Spleen (tissue), 11 donors: ENCODE results near the gene PDE6H. TPM values are rescaled to one million over a fixed set of nuclear protein-coding genes. Genes with fewer than 3 reads are reported as not detected.

ENCODE experiments used
- DNase-seq: peaks from one replicate; pipeline ENCODE4 v3.0.0-alpha.2; 2020
- H3K27ac ChIP-seq, 8 donors: fragments of 200-600 bp; sonication (generic) in 7 of 8; 1 replicate in 4 of 8; 2 replicates in 4 of 8; pipeline versions ENCODE4 v1.5.0 to v1.8.0; 2016 to 2021; ENCODE audit warnings: inconsistent platforms in 4 of 8, mild to moderate bottlenecking in 4 of 8, moderate library complexity in 1 of 8
- H3K27me3 ChIP-seq, 7 donors: fragments of 200-600 bp; sonication (generic) in 6 of 7; replicated peaks in 1 of 7; 1 replicate in 4 of 7; 2 replicates in 3 of 7; pipeline versions ENCODE4 v1.5.0 to v1.8.0; 2016 to 2021; ENCODE audit warnings: inconsistent platforms in 3 of 7, mild to moderate bottlenecking in 1 of 7
- H3K36me3 ChIP-seq, 6 donors: fragments of 200-600 bp; sonication (generic) in 5 of 6; 1 replicate in 4 of 6; 2 replicates in 2 of 6; pipeline versions ENCODE4 v1.5.0 to v1.8.0; 2016 to 2021; ENCODE audit warnings: inconsistent platforms in 2 of 6
- H3K4me1 ChIP-seq, 6 donors: fragments of 200-600 bp; sonication (generic) in 5 of 6; 1 replicate in 3 of 6; 2 replicates in 3 of 6; pipeline versions ENCODE4 v1.5.0 to v1.8.0; 2016 to 2021; ENCODE audit warnings: inconsistent platforms in 3 of 6
- H3K4me3 ChIP-seq, 8 donors: fragments of 200-600 bp; sonication (generic) in 7 of 8; 1 replicate in 4 of 8; 2 replicates in 4 of 8; pipeline versions ENCODE4 v1.5.0 to v1.8.0; 2016 to 2021; ENCODE audit warnings: inconsistent platforms in 4 of 8, mild to moderate bottlenecking in 4 of 8, moderate library complexity in 2 of 8
- H3K9me3 ChIP-seq, 8 donors: fragments of 200-600 bp; sonication (generic) in 7 of 8; 1 replicate in 4 of 8; 2 replicates in 4 of 8; pipeline versions ENCODE4 v1.5.0 to v1.8.0; 2016 to 2021; ENCODE audit warnings: inconsistent platforms in 4 of 8
- POLR2A ChIP-seq, 3 donors: fragments of 450-650 bp; IDR thresholded peaks; one replicate each; pipeline ENCODE4 v1.5.1; 2017; ENCODE audit warnings: antibody characterized with exemption in 3 of 3, mild to moderate bottlenecking in 1 of 3
- POLR2AphosphoS5 ChIP-seq, 3 donors: sonication (generic); formaldehyde crosslinking; IDR thresholded peaks; one replicate each; pipeline ENCODE4 v1.5.1; 2017; ENCODE audit warnings: antibody characterized with exemption in 3 of 3
- WGBS, 5 donors: extraction: QIAGEN DNeasy Blood & Tissue Kit in 3 of 5; methylation state at CpG; one replicate each; pipeline versions ENCODE4 v1.1.5 to v1.1.7; 2013 to 2018; 5-methylcytosine and 5-hydroxymethylcytosine counted together
- intact Hi-C: fragments of 100-400 bp; cut with DNase I; formaldehyde crosslinking; loops from one replicate; pipeline ENCODE4 v1.15.0; 2023; ENCODE audit warnings: low total_unique reads
- polyA plus RNA-seq, 3 donors: library from polyadenylated mRNA; stranded (reverse); fragments of 200-250 nt; gene quantifications; one replicate each; pipeline ENCODE4 v1.2.1, GENCODE V29; 2013
- total RNA-seq, 7 donors: library from RNA; depleted of rRNA in 3 of 7; stranded (reverse); fragments of >200 nt in 3 of 7; fragmentation: NEBNext Ultra II Directional in 4 of 7; extraction: Animal tissue kit (Norgen Biotek cat#: 25700) in 4 of 7; gene quantifications; one replicate each; pipeline versions ENCODE4 v1.1.0 to v1.2.1, GENCODE V29; 2016 to 2021
- TF ChIP-seq, protein P1 (sequence below), 11 experiments: fragments of 200-600 bp in 7 of 11; fragments of 450-650 bp in 4 of 11; sonication (generic) in 4 of 11; IDR thresholded peaks in 8 of 11; conservative IDR thresholded peaks in 3 of 11; 1 replicate in 7 of 11; 2 replicates in 4 of 11; pipeline versions ENCODE4 v1.4.0 to v1.8.0; 2016 to 2021; ENCODE audit warnings: antibody characterized with exemption in 11 of 11, inconsistent platforms in 4 of 11, mild to moderate bottlenecking in 1 of 11
- donor health status: healthy with polysubstance abuse.
- donor health status: DM: no; HTN: no; CAD: no; lungs with moderate emphysema.
- donor health status: DM: no; HTN: no; CAD: no.
- donor health status: Bipolar disorder and iron deficiency.
- donor health status: healthy.
- donor health status: DM: no; HTN: no; CAD: no.
- donor health status: DM: yes; HTN: yes; CAD: no.

The PDE6H gene
- total and polyA plus RNA-seq, 10 donors, result 0.37 to 2.6 (median 0.51) TPM; not detected in 7

DNA sequence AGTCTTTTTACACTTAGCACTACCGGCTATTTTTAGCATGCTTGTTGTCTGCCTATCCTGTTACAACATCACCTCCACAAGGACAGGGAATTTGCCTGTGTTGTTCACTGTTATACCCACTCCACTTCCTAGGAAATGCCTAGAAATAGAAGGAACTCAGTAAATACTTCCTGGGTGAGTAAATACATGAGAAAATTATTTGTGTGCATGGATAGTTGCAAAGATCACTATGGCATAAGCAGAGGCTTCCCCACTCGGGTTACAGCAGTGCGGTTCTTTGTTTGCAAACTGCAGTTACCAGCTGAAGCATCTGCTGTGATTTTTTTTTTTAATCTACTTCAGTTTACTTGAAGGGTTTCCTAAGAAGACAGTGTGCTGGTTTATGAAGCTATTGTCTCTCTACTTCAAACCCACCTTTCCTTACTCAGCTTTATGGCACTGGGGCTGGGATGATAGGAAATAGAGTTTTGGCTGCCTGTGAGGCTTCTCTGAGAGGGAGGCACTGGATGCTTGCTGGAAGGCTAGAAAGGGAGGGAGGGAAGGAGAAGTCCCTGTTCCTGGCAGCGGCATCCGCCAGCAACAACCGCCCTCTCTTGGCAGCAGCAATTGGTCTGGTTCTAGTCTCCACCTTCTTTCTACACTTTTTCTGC, 29.0 kb downstream of the PDE6H start:
- Histone ChIP-seq H3K27me3 (peaks cover 0 to 11% (median 0%) of the 10 kb centered on the region in 7 donors), H3K4me3 (no peak overlapping the region), H3K9me3 (no peaks in the 10 kb centered on the region), H3K27ac (peak overlapping the region in 6 of 8 donors; percentile 27 to 55 (median 40)), H3K4me1 (peaks cover 0 to 19% (median 10%) of the 10 kb centered on the region in 6 donors), H3K36me3 (no peaks in the 10 kb centered on the region)
- peak; percentile 73 for DNase-seq
- TF ChIP-seq POLR2AphosphoS5 (IDR thresholded peaks at IDR 0.05) (no peak), POLR2A (IDR thresholded peaks at IDR 0.05) (no peak)
- TF ChIP-seq, protein P1, sequence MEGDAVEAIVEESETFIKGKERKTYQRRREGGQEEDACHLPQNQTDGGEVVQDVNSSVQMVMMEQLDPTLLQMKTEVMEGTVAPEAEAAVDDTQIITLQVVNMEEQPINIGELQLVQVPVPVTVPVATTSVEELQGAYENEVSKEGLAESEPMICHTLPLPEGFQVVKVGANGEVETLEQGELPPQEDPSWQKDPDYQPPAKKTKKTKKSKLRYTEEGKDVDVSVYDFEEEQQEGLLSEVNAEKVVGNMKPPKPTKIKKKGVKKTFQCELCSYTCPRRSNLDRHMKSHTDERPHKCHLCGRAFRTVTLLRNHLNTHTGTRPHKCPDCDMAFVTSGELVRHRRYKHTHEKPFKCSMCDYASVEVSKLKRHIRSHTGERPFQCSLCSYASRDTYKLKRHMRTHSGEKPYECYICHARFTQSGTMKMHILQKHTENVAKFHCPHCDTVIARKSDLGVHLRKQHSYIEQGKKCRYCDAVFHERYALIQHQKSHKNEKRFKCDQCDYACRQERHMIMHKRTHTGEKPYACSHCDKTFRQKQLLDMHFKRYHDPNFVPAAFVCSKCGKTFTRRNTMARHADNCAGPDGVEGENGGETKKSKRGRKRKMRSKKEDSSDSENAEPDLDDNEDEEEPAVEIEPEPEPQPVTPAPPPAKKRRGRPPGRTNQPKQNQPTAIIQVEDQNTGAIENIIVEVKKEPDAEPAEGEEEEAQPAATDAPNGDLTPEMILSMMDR (IDR thresholded peaks at IDR 0.05 in 8 of 11, conservative IDR thresholded peaks at IDR 0.05 in 3 of 11), result no peak
- 39 to 63% (median 50%) methylated on average over 6 of the region's 6 CpGs for WGBS, 5 donors
- intact Hi-C loops, result no loop called here

DNA sequence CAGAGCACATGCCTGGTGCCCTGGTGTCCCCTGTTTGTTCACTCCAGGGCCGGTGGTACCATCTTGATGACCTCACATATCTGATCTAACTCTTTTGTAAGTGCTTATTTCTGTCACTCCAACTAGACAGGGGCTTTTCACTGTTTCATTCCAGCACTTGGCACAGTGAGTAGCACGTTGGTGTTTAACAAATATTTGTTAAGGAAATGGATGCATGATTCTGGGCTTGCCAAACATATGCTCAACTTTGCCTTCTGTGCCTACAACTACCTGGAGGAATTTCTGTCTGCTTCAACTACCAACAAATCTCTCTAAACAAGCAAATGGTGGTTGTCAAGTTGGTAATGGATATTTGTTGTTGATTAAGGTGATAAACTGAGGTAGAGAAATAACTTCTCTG, 31.6 kb downstream of the PDE6H start:
- Histone ChIP-seq H3K27me3 (peaks cover 0 to 16% (median 0%) of the 10 kb centered on the region in 7 donors), H3K9me3 (no peaks in the 10 kb centered on the region), H3K27ac (no peak overlapping the region), H3K4me3 (no peak overlapping the region), H3K4me1 (peaks cover 0 to 19% (median 10%) of the 10 kb centered on the region in 6 donors), H3K36me3 (no peaks in the 10 kb centered on the region)
- no peak for DNase-seq
- WGBS, 5 donors, result 75 to 91% (median 82%) methylated on average over 2 of the region's 2 CpGs
- intact Hi-C loops, result no loop called here
- TF ChIP-seq POLR2A (IDR thresholded peaks at IDR 0.05), result no peak
- TF ChIP-seq POLR2AphosphoS5 (IDR thresholded peaks at IDR 0.05), result no peak
- TF ChIP-seq, protein P1 (IDR thresholded peaks at IDR 0.05 in 8 of 11, conservative IDR thresholded peaks at IDR 0.05 in 3 of 11), result no peak

DNA sequence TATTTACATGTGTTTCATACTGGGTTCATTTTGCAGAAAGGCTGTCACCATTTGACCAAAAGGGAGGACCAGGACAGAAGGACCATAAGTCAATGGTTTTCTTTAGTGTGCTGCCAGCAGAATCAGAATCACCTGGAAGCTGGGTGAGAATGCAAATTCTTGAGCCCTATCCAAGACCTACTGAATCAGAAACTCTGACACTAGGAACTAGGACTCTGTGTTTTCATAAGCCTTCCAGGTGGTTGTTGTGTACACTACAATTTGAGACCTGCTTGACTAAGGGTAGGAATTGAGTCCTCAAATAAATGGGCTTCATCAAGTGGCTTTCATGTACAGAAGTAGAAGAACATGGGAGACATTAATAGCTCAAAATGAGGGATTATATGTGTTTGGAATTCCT, 32.2 kb downstream of the PDE6H start:
- Histone ChIP-seq H3K4me1 (peaks cover 0 to 19% (median 10%) of the 10 kb centered on the region in 6 donors), H3K9me3 (no peaks in the 10 kb centered on the region), H3K36me3 (no peaks in the 10 kb centered on the region), H3K4me3 (no peak overlapping the region), H3K27ac (no peak overlapping the region), H3K27me3 (peaks cover 0 to 16% (median 0%) of the 10 kb centered on the region in 7 donors)
- intact Hi-C loops, result no loop called here
- no peak for DNase-seq
- TF ChIP-seq, protein P1 (IDR thresholded peaks at IDR 0.05 in 8 of 11, conservative IDR thresholded peaks at IDR 0.05 in 3 of 11), result no peak
- TF ChIP-seq POLR2AphosphoS5 (IDR thresholded peaks at IDR 0.05), result no peak
- TF ChIP-seq POLR2A (IDR thresholded peaks at IDR 0.05), result no peak

DNA sequence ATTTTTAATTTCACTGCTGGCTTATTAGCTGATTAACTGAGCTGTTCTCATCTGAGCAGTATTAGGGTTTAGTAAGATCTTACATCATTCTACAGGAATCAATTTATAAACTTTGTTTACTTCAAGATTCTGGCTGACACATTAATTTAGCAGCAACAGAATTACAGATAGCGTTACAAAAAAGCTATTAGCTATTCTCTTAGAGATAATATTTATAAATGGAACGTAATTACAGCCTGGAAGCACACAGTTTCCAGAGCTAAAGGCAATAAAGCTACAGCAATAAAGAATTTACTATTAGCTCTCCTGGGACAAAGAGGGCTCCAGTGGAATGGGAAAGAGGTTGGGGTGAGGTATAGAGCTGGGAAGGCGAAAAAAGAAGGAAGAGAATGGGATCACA, 34.7 kb downstream of the PDE6H start:
- TF ChIP-seq POLR2A (IDR thresholded peaks at IDR 0.05) (no peak), POLR2AphosphoS5 (IDR thresholded peaks at IDR 0.05) (no peak)
- TF ChIP-seq, protein P1 (IDR thresholded peaks at IDR 0.05 in 8 of 11, conservative IDR thresholded peaks at IDR 0.05 in 3 of 11), result no peak
- peaks cover 0 to 6% (median 0%) of the 10 kb centered on the region in 6 donors for H3K4me1 ChIP-seq
- 77 to 91% (median 82%) methylated on average over 3 of the region's 3 CpGs for WGBS, 5 donors
- intact Hi-C loops, result no loop called here
- no peaks in the 10 kb centered on the region for H3K36me3 ChIP-seq
- H3K9me3 ChIP-seq, result no peaks in the 10 kb centered on the region
- H3K27ac ChIP-seq, result no peak overlapping the region
- no peak overlapping the region for H3K4me3 ChIP-seq
- DNase-seq, result no peak
- peaks cover 0 to 16% (median 0%) of the 10 kb centered on the region in 7 donors for H3K27me3 ChIP-seq
